Measurements from ENCODE around the gene PXK. TPM values are rescaled to one million over a fixed set of nuclear protein-coding genes. Genes with fewer than 3 reads are reported as not detected.

Gene PXK
- total and polyA plus RNA-seq, 4 donors = 6.8 to 32.6 (median 16.4) TPM

DNA sequence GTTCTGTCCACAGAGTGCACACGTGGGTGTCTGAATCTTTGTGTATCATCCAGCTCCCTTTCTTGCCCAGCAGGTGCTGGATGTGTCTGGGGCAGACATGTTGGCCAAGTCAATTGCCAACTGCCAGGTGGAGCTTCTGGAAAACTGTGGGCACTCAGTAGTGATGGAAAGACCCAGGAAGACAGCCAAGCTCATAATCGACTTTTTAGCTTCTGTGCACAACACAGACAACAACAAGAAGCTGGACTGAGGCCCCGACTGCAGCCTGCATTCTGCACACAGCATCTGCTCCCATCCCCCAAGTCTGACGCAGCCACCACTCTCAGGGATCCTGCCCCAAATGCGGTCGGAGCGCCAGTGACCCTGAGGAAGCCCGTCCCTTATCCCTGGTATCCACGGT is 39.2 kb upstream of the PXK start:
- Histone ChIP-seq H3K9me3 (ENCODE audit: control insufficient read depth, low read length) (no peaks in the 10 kb centered on the region), H3K4me3 (ENCODE audit: low read length in 2 of 2) (no peak overlapping the region), H3K27me3 (ENCODE audit: control insufficient read depth in 1 of 2, insufficient read depth in 2 of 2, low read length in 1 of 2) (no peaks in the 10 kb centered on the region), H3K27ac (ENCODE audit: low read depth in 1 of 2, low read length in 2 of 2) (no peak overlapping the region), H3K36me3 (ENCODE audit: control insufficient read depth in 1 of 2, insufficient read depth in 2 of 2, low read length in 1 of 2) (no peaks in the 10 kb centered on the region), H3K4me1 (ENCODE audit: control insufficient read depth in 1 of 2, insufficient read depth in 2 of 2, low read length in 2 of 2) (no peaks in the 10 kb centered on the region)
- ATAC-seq (ENCODE audit: low FRiP score) = no peak
- no peak for DNase-seq
- intact Hi-C loops (cut with DNase I) = no loop called here
- WGBS, 2 donors = 78 to 80% methylated on average over 9 of the region's 9 CpGs

GRCh38 chr3:58296269-58296668 is 36.4 kb upstream of the PXK start:
- no peak overlapping the region for H3K27ac ChIP-seq (ENCODE audit: low read depth in 1 of 2, low read length in 2 of 2)
- no peaks in the 10 kb centered on the region for H3K27me3 ChIP-seq (ENCODE audit: control insufficient read depth in 1 of 2, insufficient read depth in 2 of 2, low read length in 1 of 2)
- intact Hi-C loops (cut with DNase I) = loop anchor here in 1 of 2 donors (5.0 kb wide), 1 partner anchor 109 kb away; no protein-coding TSS in a partner anchor
- no peaks in the 10 kb centered on the region for H3K36me3 ChIP-seq (ENCODE audit: control insufficient read depth in 1 of 2, insufficient read depth in 2 of 2, low read length in 1 of 2)
- H3K4me3 ChIP-seq (ENCODE audit: low read length in 2 of 2) = no peak overlapping the region
- DNase-seq (no peak), ATAC-seq (ENCODE audit: low FRiP score) (no peak)
- no peaks in the 10 kb centered on the region for H3K4me1 ChIP-seq (ENCODE audit: control insufficient read depth in 1 of 2, insufficient read depth in 2 of 2, low read length in 2 of 2)
- WGBS, 2 donors = 56 to 58% methylated on average over 5 of the region's 5 CpGs
- no peaks in the 10 kb centered on the region for H3K9me3 ChIP-seq (ENCODE audit: control insufficient read depth, low read length)

DNA sequence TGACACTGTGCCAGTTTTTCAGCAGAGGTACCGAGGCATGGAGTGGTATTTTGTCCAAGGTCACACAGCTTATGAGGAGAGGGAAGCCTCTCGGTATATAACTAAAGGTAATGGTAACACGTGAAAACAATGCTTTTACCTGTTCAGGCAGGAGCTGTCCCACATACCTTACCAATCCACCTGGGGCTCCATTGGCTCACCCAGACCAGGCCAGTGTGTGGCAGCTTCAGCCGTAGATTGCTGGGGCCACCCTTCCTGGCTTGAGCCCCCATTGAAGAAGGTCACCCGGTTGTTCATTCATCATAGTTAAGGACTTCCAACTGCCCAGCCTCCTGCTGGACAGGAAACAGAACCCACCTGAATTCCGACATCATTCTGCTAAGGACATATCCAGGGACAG is 35.8 kb upstream of the PXK start:
- Histone ChIP-seq H3K27ac (ENCODE audit: low read depth in 1 of 2, low read length in 2 of 2) (no peak overlapping the region), H3K4me3 (ENCODE audit: low read length in 2 of 2) (no peak overlapping the region), H3K4me1 (ENCODE audit: control insufficient read depth in 1 of 2, insufficient read depth in 2 of 2, low read length in 2 of 2) (no peaks in the 10 kb centered on the region), H3K36me3 (ENCODE audit: control insufficient read depth in 1 of 2, insufficient read depth in 2 of 2, low read length in 1 of 2) (no peaks in the 10 kb centered on the region), H3K27me3 (ENCODE audit: control insufficient read depth in 1 of 2, insufficient read depth in 2 of 2, low read length in 1 of 2) (no peaks in the 10 kb centered on the region), H3K9me3 (ENCODE audit: control insufficient read depth, low read length) (no peaks in the 10 kb centered on the region)
- intact Hi-C loops (cut with DNase I) = loop anchor here in 1 of 2 donors (5.0 kb wide), 1 partner anchor 110 kb away; no protein-coding TSS in a partner anchor
- 60 to 67% methylated on average over 6 of the region's 6 CpGs for WGBS, 2 donors
- DNase-seq (no peak), ATAC-seq (ENCODE audit: low FRiP score) (no peak)

DNA sequence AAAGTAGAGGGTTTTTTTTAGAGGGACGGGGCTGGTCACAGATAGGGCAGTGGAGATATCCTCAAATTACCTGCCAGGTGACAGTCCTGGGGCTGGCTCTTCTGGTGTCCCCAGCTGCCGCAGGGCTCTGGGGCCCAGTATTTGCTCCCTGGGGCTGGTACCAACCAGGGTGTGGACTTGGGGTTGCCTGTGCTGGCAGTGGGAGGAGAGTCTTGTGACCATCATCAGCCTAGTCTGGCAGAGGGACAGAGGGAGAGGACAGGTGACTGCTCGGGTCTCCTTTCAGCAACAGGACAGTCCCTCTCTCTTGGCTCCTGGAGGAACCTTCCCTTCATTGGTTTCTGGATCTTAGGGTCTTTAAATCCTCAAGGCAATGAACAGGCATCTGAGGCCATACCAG is 34.5 kb upstream of the PXK start:
- ATAC-seq (ENCODE audit: low FRiP score) (no peak), DNase-seq (no peak)
- Histone ChIP-seq H3K36me3 (ENCODE audit: control insufficient read depth in 1 of 2, insufficient read depth in 2 of 2, low read length in 1 of 2) (no peaks in the 10 kb centered on the region), H3K27ac (ENCODE audit: low read depth in 1 of 2, low read length in 2 of 2) (no peak overlapping the region), H3K4me3 (ENCODE audit: low read length in 2 of 2) (no peak overlapping the region), H3K9me3 (ENCODE audit: control insufficient read depth, low read length) (no peaks in the 10 kb centered on the region), H3K4me1 (ENCODE audit: control insufficient read depth in 1 of 2, insufficient read depth in 2 of 2, low read length in 2 of 2) (no peaks in the 10 kb centered on the region), H3K27me3 (ENCODE audit: control insufficient read depth in 1 of 2, insufficient read depth in 2 of 2, low read length in 1 of 2) (no peaks in the 10 kb centered on the region)
- intact Hi-C loops (cut with DNase I) = loop anchor here in 1 of 2 donors (5.0 kb wide), 1 partner anchor 111 kb away; no protein-coding TSS in a partner anchor
- 75 to 77% methylated on average over 3 of the region's 3 CpGs for WGBS, 2 donors

DNA sequence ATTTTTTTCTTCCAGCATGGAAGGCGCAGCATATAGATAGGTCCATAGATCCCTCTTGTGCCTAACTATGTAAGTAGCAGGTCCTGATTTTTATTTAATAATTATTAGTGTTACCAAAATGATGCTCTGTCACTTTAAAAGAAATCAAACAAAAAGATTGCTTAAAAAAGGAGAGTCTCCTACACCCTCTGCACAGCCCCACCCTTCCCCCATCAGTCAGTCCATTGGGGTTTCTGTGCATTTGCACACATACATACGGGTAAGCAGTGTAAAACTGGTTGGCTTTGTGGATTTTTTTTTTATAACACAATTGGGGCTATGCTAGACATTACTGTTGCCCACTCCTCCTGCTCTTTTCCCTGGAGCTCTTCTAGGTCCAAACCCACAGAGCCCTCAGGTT is 33.6 kb upstream of the PXK start:
- Histone ChIP-seq H3K27ac (ENCODE audit: low read depth in 1 of 2, low read length in 2 of 2) (no peak overlapping the region), H3K9me3 (ENCODE audit: control insufficient read depth, low read length) (no peaks in the 10 kb centered on the region), H3K27me3 (ENCODE audit: control insufficient read depth in 1 of 2, insufficient read depth in 2 of 2, low read length in 1 of 2) (no peaks in the 10 kb centered on the region), H3K4me1 (ENCODE audit: control insufficient read depth in 1 of 2, insufficient read depth in 2 of 2, low read length in 2 of 2) (no peaks in the 10 kb centered on the region), H3K36me3 (ENCODE audit: control insufficient read depth in 1 of 2, insufficient read depth in 2 of 2, low read length in 1 of 2) (no peaks in the 10 kb centered on the region), H3K4me3 (ENCODE audit: low read length in 2 of 2) (no peak overlapping the region)
- intact Hi-C loops (cut with DNase I) = loop anchor here in 1 of 2 donors (5.0 kb wide), 1 partner anchor 112 kb away; no protein-coding TSS in a partner anchor
- DNase-seq = no peak
- WGBS, 2 donors = 60 to 66% methylated on average over 2 of the region's 2 CpGs
- no peak for ATAC-seq (ENCODE audit: low FRiP score)

- no peaks in the 10 kb centered on the region for H3K4me1 ChIP-seq (ENCODE audit: control insufficient read depth in 1 of 2, insufficient read depth in 2 of 2, low read length in 2 of 2)
- 12 to 13% methylated on average over 8 of the region's 8 CpGs for WGBS, 2 donors
- ATAC-seq (ENCODE audit: low FRiP score) (no peak), DNase-seq (no peak)
- H3K9me3 ChIP-seq (ENCODE audit: control insufficient read depth, low read length) = no peaks in the 10 kb centered on the region
- no peaks in the 10 kb centered on the region for H3K36me3 ChIP-seq (ENCODE audit: control insufficient read depth in 1 of 2, insufficient read depth in 2 of 2, low read length in 1 of 2)
- no peak overlapping the region for H3K4me3 ChIP-seq (ENCODE audit: low read length in 2 of 2)
- H3K27me3 ChIP-seq (ENCODE audit: control insufficient read depth in 1 of 2, insufficient read depth in 2 of 2, low read length in 1 of 2) = no peaks in the 10 kb centered on the region
- H3K27ac ChIP-seq (ENCODE audit: low read depth in 1 of 2, low read length in 2 of 2) = no peak overlapping the region
- intact Hi-C loops (cut with DNase I) = loop anchor here (5.0 kb wide), 1 partner anchor 113 kb away; no protein-coding TSS in a partner anchor
Measured at GRCh38 chr3:58299839-58300516, 32.7 kb upstream of the PXK start.

GRCh38 chr3:58305882-58306711 is 26.6 kb upstream of the PXK start, which contains the start of the genes HTD2 and RPP14:
Gene HTD2, plus strand, starts transcription at chr3:58306520. Its CDS starts 11,094 bp downstream, at chr3:58317614.
Gene RPP14, plus strand, starts transcription at chr3:58306245. Its CDS starts 4,085 bp downstream, at chr3:58310330.
- H3K4me3 ChIP-seq (ENCODE audit: low read length in 2 of 2) = peak within 1 kb of the TSS; percentile 74 to 83
- H3K4me1 ChIP-seq (ENCODE audit: control insufficient read depth in 1 of 2, insufficient read depth in 2 of 2, low read length in 2 of 2) = peaks cover 3% of the 10 kb centered on the region in 2 donors
- peak within 1 kb of the TSS; percentile 47 to 94 for H3K27ac ChIP-seq (ENCODE audit: low read depth in 1 of 2, low read length in 2 of 2)
- intact Hi-C loops (cut with DNase I) = loop anchor here in 1 of 2 donors (5.0 kb wide), 2 partner anchors 69 to 186 kb away; partner anchors contain the start of genes ABHD6 and KCTD6
- no peaks in the 10 kb centered on the region for H3K9me3 ChIP-seq (ENCODE audit: control insufficient read depth, low read length)
- DNase-seq (peak; percentile 99 to 100), ATAC-seq (ENCODE audit: low FRiP score) (peak; percentile 99)
- H3K27me3 ChIP-seq (ENCODE audit: control insufficient read depth in 1 of 2, insufficient read depth in 2 of 2, low read length in 1 of 2) = no peaks in the 10 kb centered on the region
- peaks cover 0 to 1% of the 10 kb centered on the region in 2 donors for H3K36me3 ChIP-seq (ENCODE audit: control insufficient read depth in 1 of 2, insufficient read depth in 2 of 2, low read length in 1 of 2)
- WGBS, 2 donors = 3 to 4% methylated on average over 71 of the region's 71 CpGs

DNA sequence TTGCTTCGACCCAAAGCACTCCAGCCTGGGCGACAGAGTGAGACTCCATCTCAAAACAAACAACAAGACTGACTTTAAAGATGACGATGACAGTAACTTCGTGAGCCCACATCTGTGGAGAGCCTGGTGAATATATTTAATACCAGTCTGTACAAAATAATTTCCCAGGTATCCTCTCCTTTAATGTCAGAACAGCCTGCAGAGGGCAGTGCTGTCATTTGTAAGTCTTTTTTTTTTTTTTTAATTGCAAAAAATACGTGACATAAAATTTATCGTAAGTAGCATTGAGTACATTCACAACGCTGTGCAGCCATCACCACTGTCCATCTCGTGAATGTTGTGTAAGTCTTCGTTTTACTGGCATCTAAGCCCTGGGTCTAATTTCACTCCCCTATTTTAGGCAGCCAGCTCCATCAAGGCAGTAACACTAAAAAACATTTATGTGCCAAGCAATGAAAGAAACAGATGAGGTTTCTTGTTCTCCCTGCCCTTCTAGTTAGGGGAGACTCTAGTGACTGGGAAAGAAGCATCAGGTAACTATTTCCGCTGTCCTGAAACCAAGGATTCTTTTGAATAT is 25.0 kb upstream of the PXK start:
- H3K27ac ChIP-seq (ENCODE audit: low read depth in 1 of 2, low read length in 2 of 2) = no peak overlapping the region
- peaks cover 3% of the 10 kb centered on the region in 2 donors for H3K4me1 ChIP-seq (ENCODE audit: control insufficient read depth in 1 of 2, insufficient read depth in 2 of 2, low read length in 2 of 2)
- H3K36me3 ChIP-seq (ENCODE audit: control insufficient read depth in 1 of 2, insufficient read depth in 2 of 2, low read length in 1 of 2) = peaks cover 0 to 5% of the 10 kb centered on the region in 2 donors
- intact Hi-C loops (cut with DNase I) = loop anchor here in 1 of 2 donors (5.0 kb wide), 2 partner anchors 70 to 185 kb away; partner anchors contain the start of genes ABHD6 and KCTD6
- no peaks in the 10 kb centered on the region for H3K9me3 ChIP-seq (ENCODE audit: control insufficient read depth, low read length)
- 31 to 36% methylated on average over 10 of the region's 10 CpGs for WGBS, 2 donors
- DNase-seq = no peak
- no peaks in the 10 kb centered on the region for H3K27me3 ChIP-seq (ENCODE audit: control insufficient read depth in 1 of 2, insufficient read depth in 2 of 2, low read length in 1 of 2)
- no peak for ATAC-seq (ENCODE audit: low FRiP score)
- H3K4me3 ChIP-seq (ENCODE audit: low read length in 2 of 2) = peak overlapping the region in 1 of 2 donors; percentile 83
